ENCODE data around the gene RPL13. TPM values are rescaled to one million over a fixed set of nuclear protein-coding genes. Genes with fewer than 3 reads are reported as not detected.
"Not testable (repeated sequence)": the region's sequence is repeated elsewhere in the genome, so short reads cannot be mapped to it uniquely, and the experiment has no call there.

The RPL13 gene
- total RNA-seq, 2 experiments from 2014 or later = 1,763 to 2,076 TPM

DNA sequence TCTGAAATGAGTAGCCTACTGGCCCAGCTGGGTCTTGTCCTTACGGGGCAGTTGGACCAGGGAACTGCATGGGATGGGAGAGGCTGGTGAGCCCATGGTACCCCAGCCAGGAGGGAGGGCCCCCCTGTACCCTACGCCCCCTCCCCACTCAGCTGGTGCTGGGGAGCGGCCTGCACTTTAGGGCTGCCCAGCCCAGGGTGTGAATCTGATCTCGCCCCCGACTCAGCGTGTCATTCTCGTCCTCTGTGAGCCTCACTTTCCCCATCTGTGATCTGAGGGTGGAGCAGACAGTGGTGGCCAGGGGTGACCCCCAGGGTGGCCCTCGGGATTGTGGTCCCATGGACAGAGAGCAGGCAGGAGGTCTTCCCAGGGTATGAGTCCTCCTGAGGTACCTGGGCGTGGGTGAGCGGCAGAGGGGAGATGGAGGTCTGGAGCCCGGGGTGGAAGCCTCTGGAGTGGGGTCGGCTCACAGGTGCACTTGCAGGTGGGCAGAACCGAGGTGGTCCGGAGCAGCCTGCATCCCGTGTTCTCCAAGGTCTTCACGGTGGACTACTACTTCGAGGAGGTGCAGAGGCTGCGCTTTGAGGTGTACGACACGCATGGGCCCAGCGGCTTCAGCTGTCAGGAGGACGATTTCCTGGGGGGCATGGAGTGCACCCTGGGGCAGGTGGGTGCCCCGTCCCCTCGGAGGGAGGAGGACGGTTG, 16.7 kb downstream of the RPL13 start:
- ChIA-PET POLR2A (no interaction called here), CTCF (no interaction called here)
- Mint-ChIP-seq H3K4me3 (no peak overlapping the region), H3K9me3 (no peaks in the 10 kb centered on the region), H3K4me1 (peaks cover 14% of the 10 kb centered on the region), H3K27ac (no peak overlapping the region), H3K36me3 (ENCODE audit: low read depth) (no peaks in the 10 kb centered on the region), H3K27me3 (peaks cover 9% of the 10 kb centered on the region)
- no peak for DNase-seq

DNA sequence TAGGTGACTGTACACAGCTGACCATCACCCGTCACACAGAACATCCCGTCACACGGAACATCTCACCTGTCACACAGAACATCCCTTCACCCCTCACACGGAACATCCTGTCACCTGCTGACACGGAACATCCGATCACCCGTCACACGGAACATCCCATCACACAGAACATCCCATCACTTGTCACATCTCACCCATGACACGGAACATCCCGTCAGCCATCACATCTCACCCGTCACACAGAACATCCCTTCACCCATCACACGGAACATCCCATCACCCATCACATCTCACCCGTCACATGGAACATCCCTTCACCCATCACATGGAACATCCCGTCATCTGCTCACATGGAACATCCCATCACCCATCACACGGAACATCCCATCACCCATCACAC, 18.9 kb downstream of the RPL13 start:
- H3K4me1 Mint-ChIP-seq = peaks cover 2% of the 10 kb centered on the region
- H3K9me3 Mint-ChIP-seq = no peaks in the 10 kb centered on the region
- H3K4me3 Mint-ChIP-seq = no peak overlapping the region
- CTCF ChIA-PET = no interaction called here
- no peaks in the 10 kb centered on the region for H3K36me3 Mint-ChIP-seq (ENCODE audit: low read depth)
- H3K27ac Mint-ChIP-seq = no peak overlapping the region
- no peak for DNase-seq
- peaks cover 6% of the 10 kb centered on the region for H3K27me3 Mint-ChIP-seq
- POLR2A ChIA-PET = no interaction called here

DNA sequence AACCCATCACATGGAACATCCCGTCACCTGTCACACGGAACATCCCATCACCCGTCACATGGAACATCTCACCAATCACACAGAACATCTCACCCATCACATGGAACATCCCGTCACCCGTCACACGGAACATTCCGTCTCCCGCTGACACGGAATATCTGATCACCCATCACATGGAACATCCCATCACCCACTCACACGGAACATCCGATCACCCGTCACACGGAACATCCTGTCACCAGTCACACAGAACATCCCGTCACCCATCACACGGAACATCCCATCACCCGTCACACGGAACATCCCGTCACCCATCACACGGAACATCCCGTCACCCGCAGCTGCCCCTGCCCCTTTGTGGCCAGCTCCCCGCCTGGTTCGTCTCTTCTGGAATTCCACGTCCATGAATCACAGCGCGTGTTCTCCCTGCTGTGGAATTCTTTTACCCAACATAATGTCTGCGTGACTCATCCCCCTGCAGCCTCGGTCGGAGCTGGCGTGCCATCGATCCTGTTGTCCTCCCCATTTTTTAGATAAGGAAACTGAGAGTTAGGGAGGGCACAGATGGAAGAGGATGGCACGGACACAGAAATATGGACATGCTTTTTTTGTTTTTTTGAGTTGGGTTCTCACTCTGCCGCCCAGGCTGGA, 20.7 kb downstream of the RPL13 start:
- CTCF ChIA-PET = no interaction called here
- H3K4me3 Mint-ChIP-seq = no peak overlapping the region
- H3K36me3 Mint-ChIP-seq (ENCODE audit: low read depth) = no peaks in the 10 kb centered on the region
- POLR2A ChIA-PET = no interaction called here
- DNase-seq = no peak
- H3K9me3 Mint-ChIP-seq = no peaks in the 10 kb centered on the region
- no peaks in the 10 kb centered on the region for H3K4me1 Mint-ChIP-seq
- H3K27me3 Mint-ChIP-seq = peaks cover 6% of the 10 kb centered on the region
- no peak overlapping the region for H3K27ac Mint-ChIP-seq

DNA sequence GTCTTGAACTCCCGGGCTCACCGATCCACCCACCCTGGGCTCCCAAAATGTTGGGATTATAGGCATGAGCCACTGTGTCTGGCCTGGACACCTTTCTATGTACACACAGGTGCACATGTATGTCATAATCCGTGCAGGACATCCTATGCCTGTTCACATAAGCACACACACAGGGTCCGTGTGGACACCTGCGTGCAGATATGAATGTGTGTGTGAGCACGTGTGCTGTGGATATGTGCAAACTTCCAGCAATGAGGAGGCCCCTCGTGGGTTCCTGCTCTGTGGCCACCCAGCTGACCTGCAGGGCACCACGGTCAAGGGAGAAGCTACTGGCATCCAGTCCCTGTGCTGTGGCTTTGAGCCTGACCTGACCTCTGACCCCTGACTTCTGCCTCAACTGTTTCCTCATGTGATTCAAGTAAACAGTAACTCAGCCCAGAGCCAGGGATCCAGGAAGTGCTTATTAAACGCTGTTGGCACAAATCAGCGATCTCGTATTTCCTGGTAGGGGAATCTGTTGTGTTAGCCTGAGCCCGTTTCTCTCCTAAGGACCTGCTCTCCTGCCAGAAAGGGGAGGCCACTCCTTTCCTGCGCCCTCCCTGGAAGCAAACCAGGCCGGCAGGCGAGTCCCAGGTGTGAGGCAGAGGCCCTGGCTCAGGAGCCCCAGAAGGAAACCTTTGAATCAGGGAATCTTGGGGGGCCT, 21.5 kb downstream of the RPL13 start:
- DNase-seq = no peak
- Mint-ChIP-seq H3K4me1 (no peaks in the 10 kb centered on the region), H3K4me3 (no peak overlapping the region), H3K36me3 (ENCODE audit: low read depth) (no peaks in the 10 kb centered on the region), H3K27me3 (peaks cover 6% of the 10 kb centered on the region), H3K27ac (no peak overlapping the region), H3K9me3 (no peaks in the 10 kb centered on the region)
- CTCF ChIA-PET = no interaction called here
- POLR2A ChIA-PET = no interaction called here

DNA sequence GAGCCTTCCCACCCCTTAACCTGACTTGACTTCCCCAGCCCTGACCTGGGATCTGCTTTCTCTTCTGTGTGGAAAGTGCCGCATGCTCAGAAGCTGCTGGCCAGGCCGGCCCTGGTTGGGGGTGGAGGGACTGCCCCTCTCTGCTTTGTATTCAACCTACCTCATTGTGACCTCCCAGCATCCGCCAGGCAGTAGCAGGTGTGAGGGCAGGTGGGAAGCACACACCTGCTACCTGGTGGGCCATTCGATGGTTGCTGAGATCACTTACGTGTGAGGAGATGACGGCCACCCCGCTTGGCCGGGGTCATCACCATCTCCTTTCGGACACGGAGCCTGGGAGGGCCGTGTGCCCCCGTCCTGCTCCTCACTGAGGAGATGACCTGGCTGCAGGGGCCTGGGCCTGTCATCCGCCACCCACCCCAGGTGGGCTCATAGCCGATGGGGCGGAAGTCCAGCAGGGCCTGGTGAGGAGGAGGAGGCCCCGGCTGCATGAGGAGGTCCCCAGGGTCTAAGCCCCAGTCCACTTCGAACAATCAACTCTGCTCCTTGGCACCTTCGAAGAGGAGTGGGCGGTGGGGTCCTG, 22.2 kb downstream of the RPL13 start:
- H3K27me3 Mint-ChIP-seq = no peaks in the 10 kb centered on the region
- no peak overlapping the region for H3K27ac Mint-ChIP-seq

DNA sequence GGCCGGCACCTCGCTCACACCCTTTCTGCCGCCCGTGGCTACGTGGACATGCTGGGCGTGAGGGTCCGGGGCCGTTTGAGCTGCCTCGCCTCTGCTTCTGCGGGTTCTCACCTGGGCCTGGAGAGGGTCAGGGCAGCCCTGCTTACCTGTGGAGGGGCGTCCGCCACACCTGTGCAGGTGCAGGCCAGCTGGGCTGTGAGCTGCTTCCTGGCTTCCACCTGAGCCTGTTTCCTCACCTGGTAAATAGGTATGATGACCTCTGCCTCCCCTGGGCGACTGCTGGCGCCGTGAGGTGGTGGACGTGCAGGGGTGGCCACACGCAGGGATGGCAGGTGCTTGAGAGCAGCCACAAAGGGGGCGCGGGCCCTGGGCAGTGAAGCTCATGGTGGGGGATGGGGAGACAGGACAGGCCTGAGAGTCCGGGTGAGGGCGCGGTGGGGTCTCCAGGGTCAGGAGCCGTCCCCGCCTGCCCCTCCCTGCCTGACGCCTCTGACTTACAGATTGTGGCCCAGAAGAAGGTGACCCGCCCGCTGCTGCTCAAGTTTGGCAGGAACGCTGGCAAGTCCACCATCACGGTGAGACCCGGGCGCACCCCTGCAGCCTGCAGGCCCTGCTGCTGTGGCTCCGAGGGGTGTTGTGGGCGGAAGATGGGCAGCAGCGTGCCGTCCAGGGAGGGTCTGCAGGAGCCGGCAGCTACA, 22.9 kb downstream of the RPL13 start:
- Mint-ChIP-seq H3K9me3 (no peaks in the 10 kb centered on the region), H3K27me3 (no peaks in the 10 kb centered on the region), H3K4me3 (no peak overlapping the region), H3K27ac (no peak overlapping the region), H3K36me3 (ENCODE audit: low read depth) (no peaks in the 10 kb centered on the region), H3K4me1 (no peaks in the 10 kb centered on the region)
- CTCF ChIA-PET = no interaction called here
- DNase-seq = no peak
- POLR2A ChIA-PET = no interaction called here

More for the DNA sequence above, 22.2 kb downstream of the RPL13 start:
- no peak for DNase-seq
- POLR2A ChIA-PET = no interaction called here
- Mint-ChIP-seq H3K4me1 (no peaks in the 10 kb centered on the region), H3K9me3 (no peaks in the 10 kb centered on the region), H3K36me3 (ENCODE audit: low read depth) (no peaks in the 10 kb centered on the region), H3K4me3 (no peak overlapping the region)
- CTCF ChIA-PET = no interaction called here

DNA sequence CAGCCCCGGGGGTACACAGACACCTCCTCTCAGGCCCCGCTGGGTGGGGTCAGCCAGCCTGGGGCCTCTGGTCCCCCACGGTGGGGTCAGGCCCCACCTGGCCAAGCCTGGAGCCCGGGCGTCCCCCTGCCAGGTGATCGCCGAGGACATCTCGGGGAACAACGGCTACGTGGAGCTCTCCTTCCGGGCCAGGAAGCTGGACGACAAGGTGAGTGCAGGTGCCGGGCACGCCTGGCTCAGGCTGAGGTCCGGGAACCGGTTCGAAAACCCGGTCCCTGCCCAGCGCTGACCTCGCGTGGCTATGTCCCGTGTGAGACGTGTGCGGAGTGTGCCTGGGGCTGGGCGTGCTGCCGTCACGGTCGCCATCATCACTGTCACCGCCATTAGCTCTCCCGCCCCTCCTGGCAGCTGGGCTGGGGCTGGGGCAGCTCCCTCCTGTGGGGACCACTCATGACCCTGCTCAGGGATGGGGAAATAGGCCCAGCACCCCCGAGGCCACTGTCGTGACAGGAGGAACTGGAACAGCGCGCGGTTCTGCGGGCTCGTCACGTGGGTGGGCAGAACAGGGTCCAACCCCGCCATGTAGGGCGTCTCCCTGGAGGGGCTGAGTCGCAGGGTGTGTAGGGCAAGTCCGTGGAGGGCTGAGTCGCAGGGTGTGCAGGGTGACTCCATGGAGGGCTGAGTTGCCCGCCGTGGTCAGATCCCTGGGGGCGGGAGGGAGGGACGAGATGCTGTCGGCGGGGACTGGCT, 23.6 kb downstream of the RPL13 start:
- Mint-ChIP-seq H3K36me3 (ENCODE audit: low read depth) (no peaks in the 10 kb centered on the region), H3K4me3 (no peak overlapping the region)

DNA sequence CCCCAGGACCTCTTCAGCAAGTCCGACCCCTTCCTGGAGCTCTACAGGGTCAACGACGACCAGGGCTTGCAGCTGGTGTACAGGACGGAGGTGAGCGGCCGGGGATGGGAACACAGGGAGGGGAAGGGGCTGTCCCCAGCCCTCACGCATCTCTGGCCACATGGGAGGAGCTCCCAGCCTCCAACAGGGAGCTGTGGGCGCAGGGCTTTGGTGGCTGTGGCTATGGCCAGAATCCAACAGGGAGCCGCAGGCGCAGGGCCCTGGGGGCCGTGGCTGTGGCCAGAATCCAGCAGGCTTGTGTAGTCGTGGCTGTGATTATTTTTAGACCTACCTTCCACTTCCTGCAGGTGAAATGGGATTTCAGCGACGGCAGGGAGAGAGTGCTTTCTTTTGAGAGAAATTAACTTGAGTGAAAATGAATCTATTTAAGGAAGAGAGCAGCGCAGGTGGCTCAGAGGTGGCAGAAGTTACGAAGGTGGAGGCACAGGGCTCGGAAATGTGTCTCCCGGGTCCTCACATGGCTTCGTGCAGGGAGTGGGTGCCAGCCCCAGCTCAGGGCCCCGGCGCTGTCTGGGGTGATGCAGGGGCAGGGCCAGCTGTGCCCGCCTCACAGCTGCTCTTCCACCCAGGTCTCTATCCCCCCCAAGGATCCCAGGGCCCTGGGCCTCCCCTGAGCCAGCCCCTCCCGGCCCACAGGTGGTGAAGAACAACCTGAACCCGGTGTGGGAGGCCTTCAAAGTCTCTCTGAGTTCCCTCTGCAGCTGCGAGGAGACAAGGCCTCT, 24.5 kb downstream of the RPL13 start:
- Mint-ChIP-seq H3K27ac (no peak overlapping the region), H3K4me1 (no peaks in the 10 kb centered on the region), H3K36me3 (ENCODE audit: low read depth) (no peaks in the 10 kb centered on the region), H3K9me3 (no peaks in the 10 kb centered on the region), H3K4me3 (no peak overlapping the region), H3K27me3 (no peaks in the 10 kb centered on the region)
- CTCF ChIA-PET = no interaction called here
- POLR2A ChIA-PET = no interaction called here
- DNase-seq = no peak

More for the DNA sequence above, 23.6 kb downstream of the RPL13 start:
- H3K9me3 Mint-ChIP-seq = no peaks in the 10 kb centered on the region
- no peak for DNase-seq
- H3K27ac Mint-ChIP-seq = no peak overlapping the region
- ChIA-PET POLR2A (no interaction called here), CTCF (no interaction called here)
- no peaks in the 10 kb centered on the region for H3K4me1 Mint-ChIP-seq
- no peaks in the 10 kb centered on the region for H3K27me3 Mint-ChIP-seq

DNA sequence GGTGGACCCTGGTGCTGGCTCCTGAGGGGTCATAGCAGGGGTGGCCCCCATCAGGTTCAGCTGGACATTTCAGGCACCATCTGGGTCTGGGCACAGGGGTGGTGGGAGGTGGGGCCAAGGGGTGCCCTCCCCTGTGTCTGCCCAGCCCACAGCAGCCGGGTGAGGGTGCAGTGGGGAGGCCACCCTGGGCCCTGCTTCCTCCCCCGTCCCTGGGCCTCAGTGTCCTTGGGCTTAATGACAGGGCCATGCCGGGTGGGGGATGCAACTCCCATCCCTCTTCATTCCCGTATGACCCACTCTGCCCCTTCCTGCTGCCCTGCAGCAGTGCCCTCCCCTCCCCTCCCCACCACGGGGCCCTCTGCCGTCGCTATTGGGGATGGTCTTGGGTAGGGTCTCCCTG, 25.7 kb downstream of the RPL13 start:
- Mint-ChIP-seq H3K27me3 (no peaks in the 10 kb centered on the region), H3K4me3 (no peak overlapping the region), H3K4me1 (no peaks in the 10 kb centered on the region), H3K9me3 (no peaks in the 10 kb centered on the region), H3K27ac (no peak overlapping the region), H3K36me3 (ENCODE audit: low read depth) (no peaks in the 10 kb centered on the region)
- no peak for DNase-seq
- ChIA-PET CTCF (no interaction called here), POLR2A (no interaction called here)

DNA sequence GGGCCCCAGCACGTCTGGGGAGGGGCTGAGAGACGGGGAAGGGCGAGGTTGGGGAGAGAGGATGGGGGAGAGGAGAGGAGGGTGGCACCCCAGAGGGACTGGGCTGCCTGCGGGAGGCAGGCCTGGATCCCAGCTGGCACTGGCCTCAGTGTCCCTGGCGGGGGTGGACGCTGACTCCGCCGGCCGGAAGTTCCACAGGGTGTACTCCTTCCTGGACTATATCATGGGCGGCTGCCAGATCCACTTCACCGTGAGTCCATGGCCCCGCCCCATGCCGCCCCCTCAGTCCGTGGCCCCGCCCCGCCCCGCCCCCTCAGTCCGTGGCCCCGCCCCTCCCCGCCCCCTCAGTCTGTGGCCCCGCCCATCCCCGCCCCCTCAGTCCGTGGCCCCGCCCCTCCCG, 26.4 kb downstream of the RPL13 start:
- peak overlapping the region; percentile 13 for H3K27ac Mint-ChIP-seq
- CTCF ChIA-PET = no interaction called here
- POLR2A ChIA-PET = no interaction called here
- DNase-seq = no peak
- no peaks in the 10 kb centered on the region for H3K36me3 Mint-ChIP-seq (ENCODE audit: low read depth)
- H3K4me3 Mint-ChIP-seq = no peak overlapping the region
- H3K27me3 Mint-ChIP-seq = no peaks in the 10 kb centered on the region
- H3K4me1 Mint-ChIP-seq = no peaks in the 10 kb centered on the region
- no peaks in the 10 kb centered on the region for H3K9me3 Mint-ChIP-seq

DNA sequence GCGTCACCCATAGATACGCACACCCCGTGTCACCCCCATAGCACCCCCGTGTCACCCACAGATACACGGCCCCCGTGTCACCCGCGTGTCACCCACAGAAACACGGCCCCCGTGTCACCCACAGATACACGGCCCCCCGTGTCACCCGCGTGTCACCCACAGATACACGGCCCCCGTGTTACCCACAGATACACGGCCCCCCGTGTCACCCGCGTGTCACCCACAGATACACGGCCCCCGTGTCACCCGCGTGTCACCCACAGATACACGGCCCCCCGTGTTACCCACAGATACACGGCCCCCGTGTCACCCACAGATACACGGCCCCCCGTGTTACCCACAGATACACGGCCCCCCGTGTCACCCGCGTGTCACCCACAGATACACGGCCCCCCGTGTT, 27.2 kb downstream of the RPL13 start:
- H3K36me3 Mint-ChIP-seq (ENCODE audit: low read depth); CTCF ChIA-PET; H3K27me3 Mint-ChIP-seq; H3K27ac Mint-ChIP-seq; DNase-seq; POLR2A ChIA-PET; H3K9me3 Mint-ChIP-seq; H3K4me3 Mint-ChIP-seq; H3K4me1 Mint-ChIP-seq: not testable (repeated sequence)

DNA sequence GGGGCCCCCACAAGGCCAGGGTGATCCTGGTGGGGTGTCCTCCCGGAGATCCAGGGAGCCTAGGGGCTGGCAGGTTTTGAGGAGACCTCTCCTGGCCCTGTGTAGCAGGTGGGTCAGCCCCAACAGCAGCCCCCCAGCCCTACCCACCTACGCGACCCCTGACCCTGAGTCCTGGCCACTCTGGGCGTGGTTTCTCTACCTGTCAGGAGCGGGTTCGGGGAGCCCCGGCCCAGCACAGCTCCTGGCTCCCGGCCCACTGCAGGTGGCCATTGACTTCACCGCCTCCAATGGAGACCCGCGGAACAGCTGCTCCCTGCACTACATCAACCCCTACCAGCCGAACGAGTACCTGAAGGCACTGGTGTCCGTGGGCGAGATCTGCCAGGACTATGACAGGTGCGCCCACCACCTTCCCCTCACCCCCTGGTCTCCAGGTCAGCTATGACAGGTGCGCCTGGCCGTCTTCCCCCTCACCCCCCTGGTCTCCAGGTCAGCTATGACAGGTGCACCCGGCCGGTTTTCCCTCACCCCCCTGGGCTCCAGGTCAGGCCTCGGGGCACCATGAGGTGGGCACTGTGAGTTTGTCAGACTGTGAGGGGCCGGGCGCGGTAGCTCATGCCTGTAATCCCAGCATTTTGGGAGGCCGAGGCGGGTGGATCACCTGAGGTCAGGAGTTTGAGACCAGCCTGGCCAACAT, 28.1 kb downstream of the RPL13 start:
- Mint-ChIP-seq H3K27ac (no peak overlapping the region), H3K4me3 (no peak overlapping the region), H3K27me3 (no peaks in the 10 kb centered on the region), H3K9me3 (no peaks in the 10 kb centered on the region), H3K36me3 (ENCODE audit: low read depth) (no peaks in the 10 kb centered on the region), H3K4me1 (peaks cover 4% of the 10 kb centered on the region)
- ChIA-PET CTCF (no interaction called here), POLR2A (no interaction called here)
- DNase-seq = no peak
